ENCODE data around the gene LVRN. TPM values are rescaled to one million over a fixed set of nuclear protein-coding genes. Genes with fewer than 3 reads are reported as not detected.

LVRN gene
- total and polyA plus RNA-seq, 2 of the 13 experiments (the other 11 are each of a cell fraction or from before 2014, with no cell fraction given): 0.09 to 0.20 TPM

DNA sequence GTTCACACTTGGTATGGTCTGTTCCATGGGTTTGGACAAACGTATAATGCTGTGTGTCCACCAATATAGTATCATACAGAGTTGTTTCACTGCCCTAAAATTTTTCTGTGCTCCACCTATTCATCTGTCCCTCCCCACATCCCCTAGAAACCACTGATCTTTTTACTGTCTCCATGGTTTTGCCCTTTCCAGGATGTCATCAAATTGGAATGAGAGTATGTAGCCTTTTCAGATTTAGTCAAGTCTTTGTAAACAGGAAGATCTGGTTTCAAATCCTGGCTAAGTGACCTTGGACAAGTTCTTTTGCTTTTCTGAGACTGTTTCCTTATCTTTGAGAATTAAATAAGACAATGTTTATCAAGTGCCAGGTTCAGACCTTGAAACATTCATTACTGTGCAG lies 13.2 kb upstream of the LVRN start (continued):
- no peak for TF ChIP-seq ZNF205 (CRISPR knock-in tag; IDR thresholded peaks at IDR 0.05)
- no peak for TF ChIP-seq ZNF264 (CRISPR knock-in tag; IDR thresholded peaks at IDR 0.05)
- no peak for TF ChIP-seq KDM6A (CRISPR knock-in tag; IDR thresholded peaks at IDR 0.05; ENCODE audit: low read depth)

DNA sequence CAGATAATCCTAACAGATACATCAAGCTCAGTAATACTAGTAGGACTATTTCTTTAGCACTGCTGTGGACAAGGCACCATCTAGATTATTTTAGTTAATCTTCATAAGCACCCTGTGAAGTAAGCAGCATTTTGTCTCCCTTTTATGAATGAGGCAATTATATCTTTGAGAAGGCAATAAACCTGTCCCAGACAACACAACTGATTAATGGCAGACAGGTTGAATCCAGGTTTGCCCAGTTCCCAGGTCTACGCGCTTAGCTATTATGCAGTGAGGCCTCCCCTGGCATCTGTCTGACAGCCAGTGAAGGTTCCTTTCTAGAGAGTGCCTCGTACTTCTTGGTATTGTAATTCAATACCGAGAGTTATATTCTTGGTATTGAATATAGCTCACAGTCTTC lies 9.7 kb upstream of the LVRN start:
- 48% methylated on average over 4 of the region's 4 CpGs for WGBS (ENCODE audit: low lambda C conversion rate)
- no peak overlapping the region for H2AFZ ChIP-seq (ENCODE audit: low read length)
- no TSS peak for BruUV-seq (replicated peaks)
- no peak for TF ChIP-seq SMC3 (IDR thresholded peaks at IDR 0.05; ENCODE audit: low read length)
- TF ChIP-seq POLR2AphosphoS2 (IDR thresholded peaks at IDR 0.05; ENCODE audit: low read depth, low read length): no peak
- TF ChIP-seq, protein P1, sequence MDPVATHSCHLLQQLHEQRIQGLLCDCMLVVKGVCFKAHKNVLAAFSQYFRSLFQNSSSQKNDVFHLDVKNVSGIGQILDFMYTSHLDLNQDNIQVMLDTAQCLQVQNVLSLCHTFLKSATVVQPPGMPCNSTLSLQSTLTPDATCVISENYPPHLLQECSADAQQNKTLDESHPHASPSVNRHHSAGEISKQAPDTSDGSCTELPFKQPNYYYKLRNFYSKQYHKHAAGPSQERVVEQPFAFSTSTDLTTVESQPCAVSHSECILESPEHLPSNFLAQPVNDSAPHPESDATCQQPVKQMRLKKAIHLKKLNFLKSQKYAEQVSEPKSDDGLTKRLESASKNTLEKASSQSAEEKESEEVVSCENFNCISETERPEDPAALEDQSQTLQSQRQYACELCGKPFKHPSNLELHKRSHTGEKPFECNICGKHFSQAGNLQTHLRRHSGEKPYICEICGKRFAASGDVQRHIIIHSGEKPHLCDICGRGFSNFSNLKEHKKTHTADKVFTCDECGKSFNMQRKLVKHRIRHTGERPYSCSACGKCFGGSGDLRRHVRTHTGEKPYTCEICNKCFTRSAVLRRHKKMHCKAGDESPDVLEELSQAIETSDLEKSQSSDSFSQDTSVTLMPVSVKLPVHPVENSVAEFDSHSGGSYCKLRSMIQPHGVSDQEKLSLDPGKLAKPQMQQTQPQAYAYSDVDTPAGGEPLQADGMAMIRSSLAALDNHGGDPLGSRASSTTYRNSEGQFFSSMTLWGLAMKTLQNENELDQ (CRISPR knock-in tag; IDR thresholded peaks at IDR 0.05; ENCODE audit: borderline replicate concordance): no peak
- no peak for TF ChIP-seq CHCHD3 (CRISPR knock-in tag; IDR thresholded peaks at IDR 0.05)
- TF ChIP-seq FLYWCH1 (CRISPR knock-in tag; IDR thresholded peaks at IDR 0.05): no peak
- TF ChIP-seq, protein P2, sequence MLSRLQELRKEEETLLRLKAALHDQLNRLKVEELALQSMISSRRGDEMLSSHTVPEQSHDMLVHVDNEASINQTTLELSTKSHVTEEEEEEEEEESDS (CRISPR knock-in tag; IDR thresholded peaks at IDR 0.05; ENCODE audit: borderline replicate concordance): no peak
- no peak for TF ChIP-seq U2AF2 (IDR thresholded peaks at IDR 0.05; ENCODE audit: low read depth, low read length)
- TF ChIP-seq, protein P3, sequence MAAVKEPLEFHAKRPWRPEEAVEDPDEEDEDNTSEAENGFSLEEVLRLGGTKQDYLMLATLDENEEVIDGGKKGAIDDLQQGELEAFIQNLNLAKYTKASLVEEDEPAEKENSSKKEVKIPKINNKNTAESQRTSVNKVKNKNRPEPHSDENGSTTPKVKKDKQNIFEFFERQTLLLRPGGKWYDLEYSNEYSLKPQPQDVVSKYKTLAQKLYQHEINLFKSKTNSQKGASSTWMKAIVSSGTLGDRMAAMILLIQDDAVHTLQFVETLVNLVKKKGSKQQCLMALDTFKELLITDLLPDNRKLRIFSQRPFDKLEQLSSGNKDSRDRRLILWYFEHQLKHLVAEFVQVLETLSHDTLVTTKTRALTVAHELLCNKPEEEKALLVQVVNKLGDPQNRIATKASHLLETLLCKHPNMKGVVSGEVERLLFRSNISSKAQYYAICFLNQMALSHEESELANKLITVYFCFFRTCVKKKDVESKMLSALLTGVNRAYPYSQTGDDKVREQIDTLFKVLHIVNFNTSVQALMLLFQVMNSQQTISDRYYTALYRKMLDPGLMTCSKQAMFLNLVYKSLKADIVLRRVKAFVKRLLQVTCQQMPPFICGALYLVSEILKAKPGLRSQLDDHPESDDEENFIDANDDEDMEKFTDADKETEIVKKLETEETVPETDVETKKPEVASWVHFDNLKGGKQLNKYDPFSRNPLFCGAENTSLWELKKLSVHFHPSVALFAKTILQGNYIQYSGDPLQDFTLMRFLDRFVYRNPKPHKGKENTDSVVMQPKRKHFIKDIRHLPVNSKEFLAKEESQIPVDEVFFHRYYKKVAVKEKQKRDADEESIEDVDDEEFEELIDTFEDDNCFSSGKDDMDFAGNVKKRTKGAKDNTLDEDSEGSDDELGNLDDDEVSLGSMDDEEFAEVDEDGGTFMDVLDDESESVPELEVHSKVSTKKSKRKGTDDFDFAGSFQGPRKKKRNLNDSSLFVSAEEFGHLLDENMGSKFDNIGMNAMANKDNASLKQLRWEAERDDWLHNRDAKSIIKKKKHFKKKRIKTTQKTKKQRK (IDR thresholded peaks at IDR 0.05; ENCODE audit: low read length): no peak
- no peak for TF ChIP-seq ZNF562 (CRISPR knock-in tag; IDR thresholded peaks at IDR 0.05; ENCODE audit: borderline replicate concordance)
- TF ChIP-seq ZNF510 (CRISPR knock-in tag; IDR thresholded peaks at IDR 0.05; ENCODE audit: low read depth): no peak
- TF ChIP-seq, protein P4, sequence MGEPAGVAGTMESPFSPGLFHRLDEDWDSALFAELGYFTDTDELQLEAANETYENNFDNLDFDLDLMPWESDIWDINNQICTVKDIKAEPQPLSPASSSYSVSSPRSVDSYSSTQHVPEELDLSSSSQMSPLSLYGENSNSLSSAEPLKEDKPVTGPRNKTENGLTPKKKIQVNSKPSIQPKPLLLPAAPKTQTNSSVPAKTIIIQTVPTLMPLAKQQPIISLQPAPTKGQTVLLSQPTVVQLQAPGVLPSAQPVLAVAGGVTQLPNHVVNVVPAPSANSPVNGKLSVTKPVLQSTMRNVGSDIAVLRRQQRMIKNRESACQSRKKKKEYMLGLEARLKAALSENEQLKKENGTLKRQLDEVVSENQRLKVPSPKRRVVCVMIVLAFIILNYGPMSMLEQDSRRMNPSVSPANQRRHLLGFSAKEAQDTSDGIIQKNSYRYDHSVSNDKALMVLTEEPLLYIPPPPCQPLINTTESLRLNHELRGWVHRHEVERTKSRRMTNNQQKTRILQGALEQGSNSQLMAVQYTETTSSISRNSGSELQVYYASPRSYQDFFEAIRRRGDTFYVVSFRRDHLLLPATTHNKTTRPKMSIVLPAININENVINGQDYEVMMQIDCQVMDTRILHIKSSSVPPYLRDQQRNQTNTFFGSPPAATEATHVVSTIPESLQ (CRISPR knock-in tag; conservative IDR thresholded peaks at IDR 0.05): no peak
- TF ChIP-seq SIN3A (IDR thresholded peaks at IDR 0.05; ENCODE audit: borderline replicate concordance, low read depth, low read length): no peak
- TF ChIP-seq NFYC (CRISPR knock-in tag; IDR thresholded peaks at IDR 0.05): no peak
- TF ChIP-seq MTA1 (CRISPR knock-in tag; IDR thresholded peaks at IDR 0.05; ENCODE audit: borderline replicate concordance): no peak
- in situ Hi-C loops (cut with HindIII; ENCODE audit: extremely low pct_ligation_motif_present, low pct_unique_long_range_greater_than_20kb): no loop called here
- ChIA-PET CTCF (ENCODE audit: low intra/inter-chr PET ratio, low total read pairs) (no interaction called here), POLR2A (no interaction called here)
- H3K79me2 ChIP-seq (ENCODE audit: insufficient read depth, low read length): no peaks in the 10 kb centered on the region
- DNase-seq (ENCODE audit: low spot score): no peak
- H3K4me3 ChIP-seq (replicated peaks in 1 of 3; ENCODE audit: insufficient read depth in 1 of 3, low read depth in 2 of 3, low read length in 3 of 3): no peak overlapping the region
- H3K36me3 ChIP-seq (replicated peaks in 1 of 2; ENCODE audit: control insufficient read depth in 1 of 2, insufficient read depth in 2 of 2, low read length in 2 of 2): no peaks in the 10 kb centered on the region
- H3K4me2 ChIP-seq (ENCODE audit: low read depth, low read length): no peak overlapping the region
- no peak overlapping the region for H3K27ac ChIP-seq (ENCODE audit: extremely low read length, insufficient read depth, low read length)
- no peak for ATAC-seq
- H4K20me1 ChIP-seq (ENCODE audit: insufficient read depth, low read length): no peaks in the 10 kb centered on the region; the same call in 1 of the 2 replicates
- intact Hi-C loops (cut with micrococcal nuclease; ENCODE audit: unreplicated experiment): no loop called here
- no peaks in the 10 kb centered on the region for H3K4me1 ChIP-seq (ENCODE audit: insufficient read depth, low read length)
- no peak overlapping the region for H3K9ac ChIP-seq (ENCODE audit: insufficient read depth, low read depth, low read length)
- FAIRE-seq: no peak
- H3K27me3 ChIP-seq (ENCODE audit: control insufficient read depth in 1 of 2, insufficient read depth in 2 of 2, low read length in 2 of 2): peaks cover 0 to 5% of the 10 kb centered on the region in 2 experiments; a peak in 1 of 5 replicates
- no peaks in the 10 kb centered on the region for H3K9me3 ChIP-seq (ENCODE audit: low read length)
